GM21717 (cell line): ENCODE results near the gene ITSN2.
"Not testable (repeated sequence)": the region's sequence is repeated elsewhere in the genome, so short reads cannot be mapped to it uniquely, and the experiment has no call there.

ENCODE experiments used
- ATAC-seq: cut with Tn5 transposase; IDR thresholded peaks from one replicate; pipeline ENCODE4 v1.9.1; 2021; ENCODE audit warnings: mild to moderate bottlenecking, moderate library complexity; ENCODE audit not compliant: unreplicated experiment

The ITSN2 gene

GRCh38 chr2:24365051-24365450 is 4.7 kb upstream of the ITSN2 start:
- ATAC-seq, result no peak

- ATAC-seq, result no peak
These were observed 3.0 kb upstream of the ITSN2 start for GRCh38 chr2:24363301-24363700.

GRCh38 chr2:24362253-24362652 is 1.9 kb upstream of the ITSN2 start:
- ATAC-seq, result no peak

GRCh38 chr2:24360963-24361330 is 611 bp upstream of the ITSN2 start:
- no peak for ATAC-seq

GRCh38 chr2:24359129-24360049 is 947 bp downstream of the ITSN2 start:
- ATAC-seq, result peak; percentile 13

- not testable (repeated sequence) for ATAC-seq
These were observed 2.6 kb downstream of the ITSN2 start for GRCh38 chr2:24357767-24358166.

GRCh38 chr2:24357115-24357514 is 3.2 kb downstream of the ITSN2 start:
- not testable (repeated sequence) for ATAC-seq

- no peak for ATAC-seq
These were observed 5.4 kb downstream of the ITSN2 start for GRCh38 chr2:24354957-24355356.

- no peak for ATAC-seq
These were observed 5.9 kb downstream of the ITSN2 start for GRCh38 chr2:24354395-24354794.

- ATAC-seq, result no peak
These were observed 6.4 kb downstream of the ITSN2 start for GRCh38 chr2:24353973-24354372.

- ATAC-seq, result no peak
These were observed 7.0 kb downstream of the ITSN2 start for GRCh38 chr2:24353364-24353763.

- ATAC-seq, result no peak
These were observed 7.7 kb downstream of the ITSN2 start for GRCh38 chr2:24352664-24353063.

GRCh38 chr2:24351981-24352380 is 8.4 kb downstream of the ITSN2 start:
- ATAC-seq, result no peak

- no peak for ATAC-seq
These were observed 8.8 kb downstream of the ITSN2 start for GRCh38 chr2:24351627-24351938.

GRCh38 chr2:24350826-24351626 is 9.3 kb downstream of the ITSN2 start:
- ATAC-seq, result no peak

- ATAC-seq, result no peak
These were observed 11.2 kb downstream of the ITSN2 start for GRCh38 chr2:24349097-24349496.

GRCh38 chr2:24345937-24346336 is 14.4 kb downstream of the ITSN2 start:
- ATAC-seq, result no peak

- peak; percentile 52 for ATAC-seq
These were observed 17.0 kb downstream of the ITSN2 start for GRCh38 chr2:24343225-24343882.

GRCh38 chr2:24342110-24342910 is 18.0 kb downstream of the ITSN2 start:
- no peak for ATAC-seq

GRCh38 chr2:24339856-24340262 is 20.5 kb downstream of the ITSN2 start:
- no peak for ATAC-seq

GRCh38 chr2:24339098-24339497 is 21.2 kb downstream of the ITSN2 start:
- ATAC-seq, result not testable (repeated sequence)
